Right atrium auricular region (tissue), 2 donors: ENCODE results near the gene CASP6. TPM values are rescaled to one million over a fixed set of nuclear protein-coding genes. Genes with fewer than 3 reads are reported as not detected.

Experiments
- DNase-seq: peaks from one replicate; pipeline ENCODE4 v3.0.0-alpha.2; 2019; ENCODE audit warnings: low spot score
- H3K27ac ChIP-seq, 2 donors: fragments of 200-600 bp; sonication (generic); 1 replicate in 1 of 2; 2 replicates in 1 of 2; pipeline ENCODE4 v1.5.1; 2016 to 2019
- H3K27me3 ChIP-seq, 2 donors: fragments of 200-600 bp; sonication (generic); one replicate each; pipeline versions ENCODE4 v1.5.1 to v1.6.0; 2017 to 2019
- H3K36me3 ChIP-seq: fragments of 200-600 bp; sonication (generic); one replicate; pipeline ENCODE4 v1.5.1; 2016
- H3K4me1 ChIP-seq, 2 donors: fragments of 200-600 bp; sonication (generic); one replicate each; pipeline versions ENCODE4 v1.5.1 to v1.6.0; 2017 to 2019
- H3K4me3 ChIP-seq, 2 donors: fragments of 200-600 bp; sonication (generic); 1 replicate in 1 of 2; 2 replicates in 1 of 2; pipeline ENCODE4 v1.5.1; 2017 to 2019; ENCODE audit warnings: mild to moderate bottlenecking in 1 of 2, moderate library complexity in 1 of 2
- H3K9me3 ChIP-seq, 2 donors: fragments of 200-600 bp; sonication (generic); one replicate each; pipeline ENCODE4 v1.5.1; 2019
- total RNA-seq, 2 donors: library from RNA; depleted of rRNA; stranded (reverse); fragments of >200 nt; gene quantifications; one replicate each; pipeline ENCODE4 v1.1.0, GENCODE V29; 2016
- TF ChIP-seq, protein P1 (sequence below), 2 donors: fragments of 200-600 bp; sonication (generic); IDR thresholded peaks; one replicate each; pipeline ENCODE4 v1.5.1; 2019; ENCODE audit warnings: antibody characterized with exemption in 2 of 2

The CASP6 gene
- total RNA-seq, 2 donors from 2014 or later = 8.6 to 18.2 TPM

DNA sequence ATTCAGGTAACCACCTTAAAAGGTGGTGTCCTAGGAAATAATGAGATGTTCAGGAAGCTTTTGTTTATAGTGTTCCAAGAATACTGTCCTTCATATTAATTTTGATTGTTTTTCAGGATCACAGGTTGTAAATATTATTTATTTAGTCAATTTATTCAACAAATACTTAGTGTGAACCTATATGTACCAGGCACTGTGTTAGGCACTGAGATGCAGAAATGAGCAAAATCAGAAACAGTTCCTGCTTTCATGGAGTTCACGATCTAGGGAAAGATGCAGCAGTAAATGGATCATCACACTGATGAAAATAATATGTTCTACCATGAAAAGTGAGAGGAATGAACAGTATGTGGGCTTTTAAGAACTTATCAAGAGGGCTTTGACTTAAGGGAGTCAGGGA lies 44.9 kb upstream of the CASP6 start:
- TF ChIP-seq, protein P1, sequence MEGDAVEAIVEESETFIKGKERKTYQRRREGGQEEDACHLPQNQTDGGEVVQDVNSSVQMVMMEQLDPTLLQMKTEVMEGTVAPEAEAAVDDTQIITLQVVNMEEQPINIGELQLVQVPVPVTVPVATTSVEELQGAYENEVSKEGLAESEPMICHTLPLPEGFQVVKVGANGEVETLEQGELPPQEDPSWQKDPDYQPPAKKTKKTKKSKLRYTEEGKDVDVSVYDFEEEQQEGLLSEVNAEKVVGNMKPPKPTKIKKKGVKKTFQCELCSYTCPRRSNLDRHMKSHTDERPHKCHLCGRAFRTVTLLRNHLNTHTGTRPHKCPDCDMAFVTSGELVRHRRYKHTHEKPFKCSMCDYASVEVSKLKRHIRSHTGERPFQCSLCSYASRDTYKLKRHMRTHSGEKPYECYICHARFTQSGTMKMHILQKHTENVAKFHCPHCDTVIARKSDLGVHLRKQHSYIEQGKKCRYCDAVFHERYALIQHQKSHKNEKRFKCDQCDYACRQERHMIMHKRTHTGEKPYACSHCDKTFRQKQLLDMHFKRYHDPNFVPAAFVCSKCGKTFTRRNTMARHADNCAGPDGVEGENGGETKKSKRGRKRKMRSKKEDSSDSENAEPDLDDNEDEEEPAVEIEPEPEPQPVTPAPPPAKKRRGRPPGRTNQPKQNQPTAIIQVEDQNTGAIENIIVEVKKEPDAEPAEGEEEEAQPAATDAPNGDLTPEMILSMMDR (IDR thresholded peaks at IDR 0.05) = no peak
- Histone ChIP-seq H3K27me3 (no peaks in the 10 kb centered on the region), H3K4me1 (no peaks in the 10 kb centered on the region), H3K36me3 (no peaks in the 10 kb centered on the region), H3K9me3 (no peaks in the 10 kb centered on the region), H3K4me3 (no peak overlapping the region), H3K27ac (no peak overlapping the region)
- DNase-seq = no peak

DNA sequence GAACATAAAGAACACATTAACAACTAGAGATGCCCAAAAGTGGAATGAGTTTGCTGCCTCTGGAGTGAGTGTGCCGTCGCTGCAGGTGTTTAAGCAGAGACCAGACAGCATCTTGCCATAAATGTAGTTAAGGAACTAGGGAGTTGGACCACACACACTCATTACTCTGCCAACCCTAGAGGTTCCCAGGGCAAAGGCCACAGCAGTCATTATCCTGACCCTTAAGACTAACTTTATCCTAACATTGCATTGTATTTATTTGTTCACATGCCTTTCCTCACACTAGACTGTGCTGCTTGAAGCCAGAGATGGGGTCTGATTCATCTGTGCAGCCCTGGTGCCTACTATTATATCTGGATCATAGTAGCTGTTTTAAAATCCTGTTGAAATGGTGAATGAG lies 43.5 kb upstream of the CASP6 start:
- no peaks in the 10 kb centered on the region for H3K36me3 ChIP-seq
- H3K27me3 ChIP-seq = no peaks in the 10 kb centered on the region
- DNase-seq = no peak
- no peaks in the 10 kb centered on the region for H3K9me3 ChIP-seq
- no peak overlapping the region for H3K27ac ChIP-seq
- no peaks in the 10 kb centered on the region for H3K4me1 ChIP-seq
- TF ChIP-seq, protein P1 (IDR thresholded peaks at IDR 0.05) = no peak
- H3K4me3 ChIP-seq = no peak overlapping the region

DNA sequence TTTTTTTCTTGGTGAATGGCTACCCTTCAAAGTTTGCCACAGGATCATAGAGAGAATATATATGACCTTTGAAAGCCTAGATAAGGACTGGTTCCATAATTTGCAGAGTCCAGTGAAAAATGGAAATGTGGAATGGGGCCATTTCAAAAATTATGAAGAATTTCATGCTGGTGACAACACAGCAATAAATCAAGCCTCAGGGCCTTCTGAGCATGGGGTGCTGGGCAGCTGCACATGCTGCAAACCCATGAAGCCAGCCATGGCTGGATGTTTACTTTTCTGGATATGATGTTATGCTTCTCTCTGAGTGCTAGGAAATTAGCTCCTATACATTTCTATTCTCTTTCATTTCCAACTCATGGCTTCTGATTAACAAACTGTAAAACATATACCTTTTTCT lies 42.6 kb upstream of the CASP6 start:
- Histone ChIP-seq H3K27ac (no peak overlapping the region), H3K9me3 (no peaks in the 10 kb centered on the region), H3K36me3 (no peaks in the 10 kb centered on the region), H3K27me3 (no peaks in the 10 kb centered on the region), H3K4me1 (no peaks in the 10 kb centered on the region), H3K4me3 (no peak overlapping the region)
- TF ChIP-seq, protein P1 (IDR thresholded peaks at IDR 0.05) = no peak
- no peak for DNase-seq

DNA sequence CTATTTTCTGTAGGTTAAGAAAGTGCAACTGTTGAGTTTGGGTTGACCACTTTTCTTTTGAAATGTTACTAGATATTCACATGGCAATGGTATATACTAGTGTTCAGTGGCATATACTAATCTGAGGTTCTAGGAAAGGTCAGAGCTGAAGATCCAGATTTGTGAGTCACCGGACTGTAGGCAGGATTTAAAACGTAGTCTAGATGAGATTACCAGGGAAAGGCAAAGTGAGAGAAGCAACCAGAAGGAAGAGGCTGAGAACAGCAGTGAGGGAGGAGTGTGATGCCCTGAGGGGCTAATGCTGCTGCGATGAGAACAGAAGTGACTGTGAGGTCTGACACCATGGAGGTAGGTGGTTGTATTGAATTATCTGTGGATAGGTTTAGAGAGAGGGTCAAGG lies 36.3 kb upstream of the CASP6 start:
- Histone ChIP-seq H3K27me3 (no peaks in the 10 kb centered on the region), H3K27ac (no peak overlapping the region), H3K4me1 (no peaks in the 10 kb centered on the region), H3K9me3 (no peaks in the 10 kb centered on the region), H3K4me3 (no peak overlapping the region), H3K36me3 (no peaks in the 10 kb centered on the region)
- no peak for DNase-seq
- TF ChIP-seq, protein P1 (IDR thresholded peaks at IDR 0.05) = no peak

DNA sequence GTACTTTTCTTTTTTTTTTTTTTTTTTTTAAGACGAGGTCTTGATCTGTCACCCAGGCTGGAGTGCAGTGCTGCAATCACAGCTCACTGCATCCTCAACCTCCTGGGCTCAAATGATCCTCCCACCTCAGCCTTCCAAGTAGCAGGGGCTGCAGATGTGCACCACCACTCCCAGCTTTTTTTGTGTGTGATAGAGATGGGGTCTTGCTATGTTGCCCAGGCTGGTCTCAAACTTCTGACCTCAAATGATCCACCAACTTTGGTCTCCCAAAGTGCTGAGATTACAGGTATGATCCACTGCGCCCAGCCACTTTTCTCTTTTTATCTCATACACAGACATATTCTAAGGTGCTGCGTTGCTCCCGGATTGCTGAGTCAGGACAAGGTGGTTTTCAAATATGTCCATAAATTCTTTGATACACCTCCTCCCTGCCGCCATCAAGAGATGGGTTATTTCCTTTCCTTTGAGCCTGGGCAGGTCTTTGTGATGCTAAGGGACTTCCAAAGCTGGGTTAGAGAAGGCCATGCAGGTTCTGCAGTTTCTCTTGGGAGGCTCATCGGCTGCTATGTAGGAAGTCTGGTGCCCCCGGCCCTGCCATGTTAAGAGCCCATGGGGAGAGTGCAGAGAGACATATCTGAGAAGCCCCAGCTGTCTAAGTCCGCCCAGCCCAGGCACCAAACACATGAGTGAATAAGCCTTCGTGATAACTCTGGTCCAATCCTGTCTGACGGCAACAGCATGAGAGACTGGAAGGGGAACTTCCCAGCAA lies 35.0 kb upstream of the CASP6 start:
- Histone ChIP-seq H3K4me1 (no peaks in the 10 kb centered on the region), H3K27me3 (no peaks in the 10 kb centered on the region), H3K9me3 (no peaks in the 10 kb centered on the region), H3K4me3 (no peak overlapping the region), H3K27ac (no peak overlapping the region), H3K36me3 (no peaks in the 10 kb centered on the region)
- TF ChIP-seq, protein P1 (IDR thresholded peaks at IDR 0.05) = no peak
- no peak for DNase-seq
